Left lung (tissue), 10 donors: ENCODE measurements around the gene ABLIM3. TPM values are rescaled to one million over a fixed set of nuclear protein-coding genes. Genes with fewer than 3 reads are reported as not detected.

Source experiments
- ATAC-seq: fragments of 200-7000 bp; cut with Tn5 transposase; one replicate; pipeline ENCODE4 v1.9.1; 2020; ENCODE audit warnings: moderate library complexity
- DNase-seq, 4 donors: peaks; one replicate each; pipeline ENCODE4 v3.0.0-alpha.2; 2013 to 2020
- H3K27ac ChIP-seq, 2 donors: fragments of 200-600 bp; sonication (generic) in 1 of 2; one replicate each; pipeline versions ENCODE4 v1.5.0 to v1.8.0; 2020 to 2021
- H3K27me3 ChIP-seq, 2 donors: fragments of 200-600 bp; sonication (generic) in 1 of 2; one replicate each; pipeline versions ENCODE4 v1.5.0 to v1.8.0; 2020 to 2021
- H3K36me3 ChIP-seq, 2 donors: fragments of 200-600 bp; sonication (generic) in 1 of 2; one replicate each; pipeline versions ENCODE4 v1.5.0 to v1.8.0; 2020 to 2021
- H3K4me1 ChIP-seq, 2 donors: fragments of 200-600 bp; one replicate each; pipeline ENCODE4 v1.8.0; 2021
- H3K4me3 ChIP-seq, 2 donors: fragments of 200-600 bp; sonication (generic) in 1 of 2; one replicate each; pipeline versions ENCODE4 v1.5.0 to v1.8.0; 2020 to 2021; ENCODE audit warnings: mild to moderate bottlenecking in 1 of 2
- H3K9me3 ChIP-seq, 2 donors: fragments of 200-600 bp; sonication (generic) in 1 of 2; one replicate each; pipeline versions ENCODE4 v1.5.0 to v1.8.0; 2020 to 2021
- intact Hi-C, 2 donors: fragments of 100-400 bp; cut with DNase I; formaldehyde crosslinking; loops; one replicate each; pipeline versions ENCODE4 v1.11.2 to v1.14.2; 2022
- polyA plus RNA-seq, 6 donors: library from polyadenylated mRNA; unstranded; fragments of 120-200 nt; gene quantifications; one replicate each; pipeline ENCODE4 v1.2.1, GENCODE V29; 2013; ENCODE audit not compliant: insufficient read length in 6 of 6
- total RNA-seq, 2 donors: library from RNA; stranded (reverse); fragmentation: NEBNext Ultra II Directional; extraction: Animal tissue kit (Norgen Biotek cat#: 25700); gene quantifications; one replicate each; pipeline ENCODE4 v1.2.1, GENCODE V29; 2021
- TF ChIP-seq, protein P1 (sequence below), 2 donors: fragments of 200-600 bp; sonication (generic) in 1 of 2; IDR thresholded peaks; one replicate each; pipeline versions ENCODE4 v1.5.0 to v1.8.0; 2021; ENCODE audit warnings: antibody characterized with exemption in 2 of 2
- donor health status: DM: no; HTN: yes; CAD: no.
- donor health status: DM: no; HTN: no; CAD: no.

The ABLIM3 gene
- total and polyA plus RNA-seq, 8 donors, result 33.2 to 145 (median 108) TPM

DNA sequence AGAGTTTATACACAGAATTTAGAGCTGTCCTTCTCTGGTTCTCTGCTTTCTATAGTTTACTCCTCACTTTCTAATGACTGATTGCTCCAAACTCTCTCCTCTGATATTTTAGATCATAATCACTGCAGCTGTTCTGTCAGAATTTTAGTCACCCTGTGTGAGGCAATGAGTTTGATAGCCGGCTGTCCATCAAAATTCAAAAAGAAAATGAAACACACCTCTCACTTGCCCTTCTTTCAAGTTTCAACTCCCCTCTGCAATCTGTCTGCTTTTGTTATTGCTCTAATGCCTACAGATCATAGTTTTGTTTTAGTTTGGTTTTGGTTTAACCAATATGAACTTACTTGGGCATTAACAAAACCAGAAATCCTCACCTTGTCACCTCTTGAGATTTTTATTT is 23.3 kb upstream of the ABLIM3 start:
- H3K9me3 ChIP-seq, result no peaks in the 10 kb centered on the region
- H3K4me1 ChIP-seq, result peaks cover 0 to 13% of the 10 kb centered on the region in 2 donors
- DNase-seq (no peak), ATAC-seq (no peak)
- no peak overlapping the region for H3K27ac ChIP-seq
- no peaks in the 10 kb centered on the region for H3K36me3 ChIP-seq
- no peak overlapping the region for H3K4me3 ChIP-seq
- intact Hi-C loops, result loop anchor here in 1 of 2 donors (10.0 kb wide), 1 partner anchor 383 kb away; no protein-coding TSS in a partner anchor
- TF ChIP-seq, protein P1, sequence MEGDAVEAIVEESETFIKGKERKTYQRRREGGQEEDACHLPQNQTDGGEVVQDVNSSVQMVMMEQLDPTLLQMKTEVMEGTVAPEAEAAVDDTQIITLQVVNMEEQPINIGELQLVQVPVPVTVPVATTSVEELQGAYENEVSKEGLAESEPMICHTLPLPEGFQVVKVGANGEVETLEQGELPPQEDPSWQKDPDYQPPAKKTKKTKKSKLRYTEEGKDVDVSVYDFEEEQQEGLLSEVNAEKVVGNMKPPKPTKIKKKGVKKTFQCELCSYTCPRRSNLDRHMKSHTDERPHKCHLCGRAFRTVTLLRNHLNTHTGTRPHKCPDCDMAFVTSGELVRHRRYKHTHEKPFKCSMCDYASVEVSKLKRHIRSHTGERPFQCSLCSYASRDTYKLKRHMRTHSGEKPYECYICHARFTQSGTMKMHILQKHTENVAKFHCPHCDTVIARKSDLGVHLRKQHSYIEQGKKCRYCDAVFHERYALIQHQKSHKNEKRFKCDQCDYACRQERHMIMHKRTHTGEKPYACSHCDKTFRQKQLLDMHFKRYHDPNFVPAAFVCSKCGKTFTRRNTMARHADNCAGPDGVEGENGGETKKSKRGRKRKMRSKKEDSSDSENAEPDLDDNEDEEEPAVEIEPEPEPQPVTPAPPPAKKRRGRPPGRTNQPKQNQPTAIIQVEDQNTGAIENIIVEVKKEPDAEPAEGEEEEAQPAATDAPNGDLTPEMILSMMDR (IDR thresholded peaks at IDR 0.05), result no peak
- no peaks in the 10 kb centered on the region for H3K27me3 ChIP-seq

DNA sequence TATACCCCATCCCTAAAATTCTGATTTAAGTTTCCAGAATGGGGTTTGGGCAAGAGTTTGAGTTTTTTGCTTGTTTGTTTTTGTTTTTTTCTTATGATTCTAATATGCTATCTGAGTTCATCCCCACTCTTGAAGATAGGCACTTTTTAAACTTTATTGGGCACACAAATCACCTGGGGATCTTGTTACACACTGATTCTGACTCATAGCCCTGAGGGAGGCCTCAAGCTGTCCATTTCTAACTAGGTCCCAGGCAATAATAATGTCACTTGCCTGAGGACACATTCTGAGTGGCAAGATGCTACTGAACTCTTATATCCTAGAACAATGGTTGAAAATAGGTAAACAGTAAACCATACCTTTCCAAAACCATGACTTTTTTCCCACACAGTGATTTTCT is 22.8 kb upstream of the ABLIM3 start:
- Histone ChIP-seq H3K36me3 (no peaks in the 10 kb centered on the region), H3K27me3 (no peaks in the 10 kb centered on the region), H3K9me3 (no peaks in the 10 kb centered on the region), H3K4me3 (no peak overlapping the region), H3K4me1 (peaks cover 0 to 13% of the 10 kb centered on the region in 2 donors), H3K27ac (no peak overlapping the region)
- TF ChIP-seq, protein P1 (IDR thresholded peaks at IDR 0.05), result no peak
- intact Hi-C loops, result loop anchor here in 1 of 2 donors (10.0 kb wide), 1 partner anchor 384 kb away; no protein-coding TSS in a partner anchor
- no peak for ATAC-seq
- DNase-seq, result no peak

DNA sequence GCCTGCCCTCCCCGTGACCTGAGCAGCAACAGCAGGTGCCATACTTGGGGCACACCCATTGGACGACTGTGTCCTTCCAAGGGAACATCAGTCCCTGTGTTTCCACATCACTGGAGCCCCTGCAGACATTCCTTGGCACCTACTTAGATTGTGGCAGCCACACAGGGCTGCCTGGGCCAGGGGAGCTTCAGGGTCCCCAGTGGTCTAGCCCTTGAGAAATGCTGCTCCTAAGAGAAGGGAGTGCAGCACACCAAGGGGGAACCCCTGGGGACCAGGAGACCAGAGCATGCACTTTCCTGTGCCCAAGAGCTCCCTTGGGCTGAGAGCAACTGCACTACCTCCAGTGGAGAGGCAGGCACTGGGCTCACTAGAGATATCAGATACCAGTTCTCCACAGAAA is 20.1 kb upstream of the ABLIM3 start:
- H3K4me3 ChIP-seq, result no peak overlapping the region
- ATAC-seq, result no peak
- H3K9me3 ChIP-seq, result no peaks in the 10 kb centered on the region
- no peaks in the 10 kb centered on the region for H3K27me3 ChIP-seq
- intact Hi-C loops, result no loop called here
- no peaks in the 10 kb centered on the region for H3K4me1 ChIP-seq
- DNase-seq, result no peak
- H3K36me3 ChIP-seq, result no peaks in the 10 kb centered on the region
- no peak overlapping the region for H3K27ac ChIP-seq
- TF ChIP-seq, protein P1 (IDR thresholded peaks at IDR 0.05), result no peak

DNA sequence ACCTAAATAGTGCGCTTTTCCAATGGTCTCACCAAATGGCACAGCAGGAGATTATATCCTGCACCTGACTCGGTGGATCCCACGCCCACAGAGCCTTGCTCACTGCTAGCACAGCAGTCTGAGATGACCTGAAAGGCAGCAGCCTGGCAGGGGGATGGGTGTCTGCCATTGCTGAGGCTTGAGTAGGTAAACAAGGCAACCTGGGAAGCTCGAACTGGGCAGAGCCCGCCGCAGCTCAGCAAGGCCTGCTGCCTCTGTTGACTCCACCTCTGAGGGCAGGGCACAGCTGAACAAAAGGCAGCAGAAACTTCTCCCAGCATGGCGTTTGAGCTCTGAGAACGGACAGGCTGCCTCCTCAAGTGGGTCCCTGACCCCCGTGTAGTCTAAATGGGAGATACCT is 18.1 kb upstream of the ABLIM3 start:
- H3K4me3 ChIP-seq, result no peak overlapping the region
- no peak for DNase-seq
- no peaks in the 10 kb centered on the region for H3K27me3 ChIP-seq
- TF ChIP-seq, protein P1 (IDR thresholded peaks at IDR 0.05), result no peak
- H3K4me1 ChIP-seq, result no peaks in the 10 kb centered on the region
- intact Hi-C loops, result no loop called here
- ATAC-seq, result no peak
- H3K27ac ChIP-seq, result no peak overlapping the region
- H3K36me3 ChIP-seq, result no peaks in the 10 kb centered on the region
- H3K9me3 ChIP-seq, result no peaks in the 10 kb centered on the region

DNA sequence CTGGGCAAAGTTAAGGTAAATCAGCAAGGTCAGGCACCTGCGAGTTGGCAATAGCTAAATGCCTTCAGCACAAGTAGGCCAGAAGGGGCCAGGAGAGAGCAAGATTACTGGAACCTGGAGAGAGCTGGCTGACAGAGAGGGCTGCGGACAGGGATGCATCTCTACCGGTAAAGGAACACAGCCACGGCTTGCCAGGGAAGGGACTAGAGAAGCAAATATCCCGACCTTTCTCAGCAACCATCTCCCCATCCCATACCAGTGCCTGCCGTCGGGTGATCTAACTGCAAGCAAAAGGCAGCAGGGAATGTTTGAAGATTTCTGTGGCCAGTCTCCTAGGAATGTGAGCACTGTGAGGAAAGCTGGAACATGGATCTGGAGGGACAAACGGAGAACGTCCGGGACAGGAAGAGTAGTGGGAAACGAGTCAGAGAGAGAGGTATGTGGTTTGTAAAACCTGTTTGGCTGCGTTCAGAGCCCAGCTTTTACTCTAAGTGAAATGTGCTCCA is 15.9 kb upstream of the ABLIM3 start:
- Histone ChIP-seq H3K27ac (no peak overlapping the region), H3K27me3 (no peaks in the 10 kb centered on the region), H3K9me3 (no peaks in the 10 kb centered on the region), H3K36me3 (no peaks in the 10 kb centered on the region), H3K4me1 (no peaks in the 10 kb centered on the region), H3K4me3 (no peak overlapping the region)
- intact Hi-C loops, result no loop called here
- ATAC-seq (peak; percentile 82), DNase-seq (peak in 1 of 4 donors; percentile 31)
- TF ChIP-seq, protein P1 (IDR thresholded peaks at IDR 0.05), result no peak
